Coronary artery (tissue), 2 donors: ENCODE measurements around the gene MYOCOS.

Experiments used
- DNase-seq: peaks from one replicate; pipeline ENCODE4 v3.0.0-alpha.2; 2017; ENCODE audit warnings: low spot score
- H3K27ac ChIP-seq, 2 donors: fragments of 200-600 bp; sonication (generic); one replicate each; pipeline ENCODE4 v1.5.1; 2016 to 2019
- H3K4me3 ChIP-seq: fragments of 200-600 bp; sonication (generic); 2 replicates; pipeline ENCODE4 v1.5.1; 2016; ENCODE audit warnings: mild to moderate bottlenecking, moderate library complexity
- TF ChIP-seq, protein P1 (sequence below): fragments of 200-600 bp; sonication (generic); IDR thresholded peaks from one replicate; pipeline ENCODE4 v1.5.1; 2019; ENCODE audit warnings: antibody characterized with exemption

Gene MYOCOS

DNA sequence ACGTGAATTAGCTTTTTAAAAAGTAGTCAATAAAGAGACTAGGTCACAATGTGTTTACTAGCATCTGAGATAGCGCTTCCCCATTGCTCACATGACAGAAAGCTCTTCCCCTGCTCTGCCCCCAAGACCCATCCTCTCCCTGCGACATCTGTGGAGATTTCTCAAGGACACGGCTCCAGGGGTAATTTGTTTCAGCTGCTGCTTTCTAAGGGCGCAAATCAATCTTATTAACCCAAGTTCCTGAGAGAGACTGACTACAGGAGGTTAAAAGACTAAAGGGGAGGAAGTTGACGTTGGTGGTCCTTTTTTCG lies at the start of gene MYOCOS:
Gene MYOCOS, plus strand, starts transcription at position 92 of the 311 bp plus-strand sequence. CDS start 1,641 bp downstream, outside the sequence.
- H3K4me3 ChIP-seq: no peak within 1 kb of the TSS
- no peak for DNase-seq
- TF ChIP-seq, protein P1, sequence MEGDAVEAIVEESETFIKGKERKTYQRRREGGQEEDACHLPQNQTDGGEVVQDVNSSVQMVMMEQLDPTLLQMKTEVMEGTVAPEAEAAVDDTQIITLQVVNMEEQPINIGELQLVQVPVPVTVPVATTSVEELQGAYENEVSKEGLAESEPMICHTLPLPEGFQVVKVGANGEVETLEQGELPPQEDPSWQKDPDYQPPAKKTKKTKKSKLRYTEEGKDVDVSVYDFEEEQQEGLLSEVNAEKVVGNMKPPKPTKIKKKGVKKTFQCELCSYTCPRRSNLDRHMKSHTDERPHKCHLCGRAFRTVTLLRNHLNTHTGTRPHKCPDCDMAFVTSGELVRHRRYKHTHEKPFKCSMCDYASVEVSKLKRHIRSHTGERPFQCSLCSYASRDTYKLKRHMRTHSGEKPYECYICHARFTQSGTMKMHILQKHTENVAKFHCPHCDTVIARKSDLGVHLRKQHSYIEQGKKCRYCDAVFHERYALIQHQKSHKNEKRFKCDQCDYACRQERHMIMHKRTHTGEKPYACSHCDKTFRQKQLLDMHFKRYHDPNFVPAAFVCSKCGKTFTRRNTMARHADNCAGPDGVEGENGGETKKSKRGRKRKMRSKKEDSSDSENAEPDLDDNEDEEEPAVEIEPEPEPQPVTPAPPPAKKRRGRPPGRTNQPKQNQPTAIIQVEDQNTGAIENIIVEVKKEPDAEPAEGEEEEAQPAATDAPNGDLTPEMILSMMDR: no peak
- H3K27ac ChIP-seq: no peak within 1 kb of the TSS

DNA sequence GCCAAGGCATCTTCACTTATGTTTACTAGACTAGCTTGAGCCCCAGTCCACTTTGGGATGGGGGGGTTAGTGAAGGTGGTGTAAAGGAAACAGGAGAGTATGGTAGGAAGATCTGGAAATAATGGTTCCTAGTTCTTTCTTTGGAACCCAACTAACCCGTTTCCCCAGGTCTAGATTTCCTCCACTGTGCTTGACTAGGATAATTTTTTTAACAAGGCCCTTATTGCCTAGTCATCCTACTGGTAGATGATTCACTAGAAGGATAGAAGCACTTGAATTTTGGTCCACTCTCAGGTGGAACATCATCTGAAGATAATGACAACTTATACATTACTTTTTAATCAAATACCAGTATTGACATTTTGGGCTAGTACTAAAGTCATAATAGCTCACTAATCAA lies 45.9 kb upstream of the MYOCOS start:
- H3K4me3 ChIP-seq: no peak overlapping the region
- no peak overlapping the region for H3K27ac ChIP-seq
- DNase-seq: no peak
- TF ChIP-seq, protein P1: no peak

- Histone ChIP-seq H3K27ac (no peak overlapping the region), H3K4me3 (no peak overlapping the region)
- DNase-seq: no peak
- TF ChIP-seq, protein P1: no peak
These were observed 40.8 kb upstream of the MYOCOS start for GRCh38 chr1:171581226-171581625.

- TF ChIP-seq, protein P1: no peak
- H3K27ac ChIP-seq: no peak overlapping the region
These were observed 40.3 kb upstream of the MYOCOS start for GRCh38 chr1:171581766-171582165.

GRCh38 chr1:171582589-171582988 lies 39.5 kb upstream of the MYOCOS start:
- H3K27ac ChIP-seq: no peak overlapping the region
- H3K4me3 ChIP-seq: no peak overlapping the region
- TF ChIP-seq, protein P1: no peak
- no peak for DNase-seq

More at GRCh38 chr1:171581766-171582165, 40.3 kb upstream of the MYOCOS start:
- H3K4me3 ChIP-seq: no peak overlapping the region
- DNase-seq: no peak

- DNase-seq: no peak
- H3K4me3 ChIP-seq: no peak overlapping the region
- TF ChIP-seq, protein P1: no peak
- H3K27ac ChIP-seq: no peak overlapping the region
These were observed 38.3 kb upstream of the MYOCOS start for GRCh38 chr1:171583591-171584201.

DNA sequence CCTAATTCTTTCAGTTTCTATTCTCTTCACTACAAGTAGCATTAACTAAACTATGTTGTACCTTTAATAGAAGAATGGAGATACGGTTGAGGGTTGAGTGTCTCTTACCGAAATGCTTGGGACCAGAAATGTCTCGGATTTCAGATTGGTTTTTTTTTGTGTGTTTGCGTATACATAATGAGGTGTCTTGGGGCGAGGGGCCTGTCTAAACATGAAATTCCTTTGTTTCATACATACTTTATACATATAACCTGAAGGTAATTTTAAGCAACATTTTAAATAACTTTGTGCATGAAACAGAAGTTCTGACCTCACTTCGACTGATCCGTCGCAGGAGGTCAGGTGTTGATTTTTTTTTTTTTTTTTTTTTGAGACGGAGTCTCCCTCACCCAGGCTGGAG lies 36.3 kb upstream of the MYOCOS start:
- H3K27ac ChIP-seq: no peak overlapping the region
- TF ChIP-seq, protein P1: no peak
- no peak for DNase-seq
- H3K4me3 ChIP-seq: no peak overlapping the region
